IPS DF 6.9 (cell line): Measurements from ENCODE around the gene LIPF.

Experiments
- DNase-seq: peaks from one replicate; pipeline ENCODE4 v3.0.0-alpha.2; 2013; ENCODE audit warnings: low read depth, low spot score
- H3K27ac ChIP-seq: one replicate; pipeline ENCODE4 v1.5.1; 2013; ENCODE audit warnings: low read length, control low read depth
- H3K27me3 ChIP-seq: 2 replicates; pipeline ENCODE4 v1.6.1; 2013; ENCODE audit warnings: mild to moderate bottlenecking, low read length; ENCODE audit not compliant: control insufficient read depth, insufficient read depth
- H3K36me3 ChIP-seq: 2 replicates; pipeline ENCODE4 v1.6.1; 2013; ENCODE audit warnings: low read length; ENCODE audit not compliant: control insufficient read depth, insufficient read depth
- H3K4me1 ChIP-seq: 2 replicates; pipeline ENCODE4 v1.6.1; 2013; ENCODE audit warnings: low read length; ENCODE audit not compliant: control insufficient read depth, insufficient read depth
- H3K4me3 ChIP-seq: 2 replicates; pipeline ENCODE4 v1.5.1; 2013; ENCODE audit warnings: mild to moderate bottlenecking, low read length
- H3K9me3 ChIP-seq: 2 replicates; pipeline ENCODE4 v1.6.1; 2013; ENCODE audit warnings: low read length, inconsistent platforms; ENCODE audit not compliant: control insufficient read depth, insufficient read depth
- WGBS: extraction: QIAGEN DNeasy Blood & Tissue Kit; methylation state at CpG from one replicate; pipeline ENCODE4 v1.1.7; 2013; ENCODE audit warnings: mixed read lengths, missing lambda C conversion rate; ENCODE audit not compliant: insufficient read length, insufficient coverage; 5-methylcytosine and 5-hydroxymethylcytosine counted together

LIPF gene, protein sequence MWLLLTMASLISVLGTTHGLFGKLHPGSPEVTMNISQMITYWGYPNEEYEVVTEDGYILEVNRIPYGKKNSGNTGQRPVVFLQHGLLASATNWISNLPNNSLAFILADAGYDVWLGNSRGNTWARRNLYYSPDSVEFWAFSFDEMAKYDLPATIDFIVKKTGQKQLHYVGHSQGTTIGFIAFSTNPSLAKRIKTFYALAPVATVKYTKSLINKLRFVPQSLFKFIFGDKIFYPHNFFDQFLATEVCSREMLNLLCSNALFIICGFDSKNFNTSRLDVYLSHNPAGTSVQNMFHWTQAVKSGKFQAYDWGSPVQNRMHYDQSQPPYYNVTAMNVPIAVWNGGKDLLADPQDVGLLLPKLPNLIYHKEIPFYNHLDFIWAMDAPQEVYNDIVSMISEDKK

DNA sequence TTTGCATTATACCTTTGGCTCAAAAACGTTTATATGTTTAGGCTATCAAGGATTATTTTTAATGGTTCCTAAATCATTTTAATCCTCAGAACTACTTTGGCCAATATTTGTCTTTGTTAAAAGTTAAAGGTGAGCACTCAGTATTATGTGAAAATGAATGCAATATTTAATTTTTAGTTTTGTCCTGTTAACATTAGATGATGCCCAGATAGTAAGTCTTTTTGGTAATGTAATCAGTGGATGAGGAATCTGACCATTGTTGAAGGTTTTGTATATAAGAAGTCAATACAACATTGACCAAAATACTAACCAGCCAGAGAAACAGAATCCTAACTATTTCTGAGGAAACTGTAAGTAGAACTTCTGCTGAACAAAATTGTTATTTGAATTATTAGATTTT, at the start of gene LIPF:
TSS of gene LIPF (plus strand) at position 301 of the 400 bp plus-strand sequence. CDS start 2,856 bp downstream, outside the sequence.
- no peak for DNase-seq
- no peaks in the 10 kb centered on the region for H3K9me3 ChIP-seq

DNA sequence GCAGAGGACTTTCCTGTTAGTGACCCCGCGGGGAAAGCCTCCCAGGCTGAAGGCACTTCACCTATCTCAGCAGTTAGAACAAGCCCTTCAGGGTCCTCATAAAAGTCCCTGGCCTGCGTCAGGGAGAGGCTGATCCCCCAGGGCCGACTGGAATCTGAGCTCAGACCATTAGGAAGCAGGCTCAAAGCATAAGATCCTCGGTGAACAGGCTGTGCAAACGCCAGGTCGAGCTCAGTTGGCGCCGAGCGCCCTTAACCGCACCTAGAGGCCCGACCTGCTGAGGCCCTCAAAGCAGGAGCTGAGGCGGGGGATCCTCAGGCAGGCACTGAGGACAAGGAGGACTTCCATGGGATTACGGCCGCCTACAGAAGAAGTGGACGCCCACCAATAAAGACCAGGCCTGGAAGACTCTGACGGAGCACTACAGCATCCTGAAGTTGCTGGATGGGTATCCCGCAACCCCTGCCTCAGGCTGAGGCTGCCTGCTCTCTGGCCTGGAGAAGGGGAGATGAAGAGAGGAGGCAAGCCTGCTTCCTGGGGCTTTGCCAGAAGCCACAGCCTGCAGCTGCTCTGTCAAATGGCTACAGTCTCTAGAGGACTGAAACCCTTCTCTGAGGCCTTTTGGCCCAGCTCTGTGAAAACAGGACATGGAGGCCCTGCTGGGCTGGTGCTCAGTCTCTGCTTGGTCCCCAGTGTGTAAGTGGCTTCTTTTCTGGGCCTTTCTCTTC, 47.8 kb upstream of the LIPF start:
- no peak overlapping the region for H3K4me3 ChIP-seq
- H3K4me1 ChIP-seq = no peaks in the 10 kb centered on the region
- no peaks in the 10 kb centered on the region for H3K36me3 ChIP-seq
- H3K9me3 ChIP-seq = no peaks in the 10 kb centered on the region
- H3K27ac ChIP-seq = no peak overlapping the region
- H3K27me3 ChIP-seq = no peaks in the 10 kb centered on the region
- no peak for DNase-seq
- whole genome bisulfite sequencing = no CpG with 5 or more reads among the region's 18 CpGs

More for the DNA sequence above, at the start of gene LIPF:
- Histone ChIP-seq H3K27me3 (no peaks in the 10 kb centered on the region), H3K4me3 (no peak within 1 kb of the TSS), H3K27ac (no peak within 1 kb of the TSS), H3K36me3 (no peaks in the 10 kb centered on the region), H3K4me1 (no peaks in the 10 kb centered on the region)
- WGBS = no CpG with 5 or more reads among the region's 1 CpG

DNA sequence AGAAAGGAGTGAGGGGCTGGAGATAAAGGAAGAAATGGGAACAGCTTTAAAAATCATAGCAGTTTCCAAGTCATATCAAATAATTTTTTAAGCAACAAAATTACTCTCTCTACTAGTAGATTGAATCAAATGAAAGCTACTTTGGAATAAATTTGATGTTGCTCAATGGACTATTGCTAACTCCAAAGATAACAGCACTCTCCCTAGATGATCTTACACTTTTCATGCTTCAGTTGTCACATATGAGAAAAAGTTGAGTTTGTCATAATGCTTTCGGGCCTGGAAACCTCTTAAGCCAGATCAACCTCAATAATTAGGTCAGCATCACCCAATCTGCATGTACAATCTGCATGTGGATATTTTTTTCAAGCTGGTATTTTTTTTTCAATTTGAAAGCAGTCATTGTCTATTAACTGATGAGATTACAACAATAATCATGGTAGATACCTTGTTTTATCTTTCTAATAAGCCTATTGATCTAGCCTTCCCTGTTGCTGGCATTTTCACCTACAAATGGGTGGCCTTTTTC, 46.4 kb upstream of the LIPF start:
- no peak overlapping the region for H3K27ac ChIP-seq
- no peak overlapping the region for H3K4me3 ChIP-seq
- DNase-seq = no peak
- no peaks in the 10 kb centered on the region for H3K9me3 ChIP-seq
- WGBS = no CpG with 5 or more reads among the region's 1 CpG
- no peaks in the 10 kb centered on the region for H3K36me3 ChIP-seq
- no peaks in the 10 kb centered on the region for H3K4me1 ChIP-seq
- H3K27me3 ChIP-seq = no peaks in the 10 kb centered on the region

DNA sequence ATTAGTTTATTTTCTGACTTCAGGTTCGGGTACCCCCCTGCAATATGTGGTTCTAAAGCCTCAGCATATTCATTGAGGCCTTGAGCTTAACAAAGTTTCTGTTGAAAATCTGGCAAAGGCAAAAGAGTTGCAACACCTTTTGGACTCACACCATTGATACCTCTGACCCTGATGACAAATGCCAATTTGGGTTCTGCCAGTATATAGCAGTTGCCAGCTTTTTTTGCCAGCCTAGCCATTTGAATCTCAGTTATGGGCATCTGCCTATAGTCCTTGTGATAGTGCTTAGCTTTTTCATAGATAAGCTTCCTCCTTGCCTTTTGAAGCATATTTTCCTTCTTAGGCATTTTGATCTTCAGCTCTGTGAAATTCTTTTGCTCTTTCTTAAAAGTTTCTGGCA, 45.7 kb upstream of the LIPF start:
- H3K4me1 ChIP-seq = no peaks in the 10 kb centered on the region
- no peak for DNase-seq
- H3K4me3 ChIP-seq = no peak overlapping the region
- H3K9me3 ChIP-seq = no peaks in the 10 kb centered on the region
- no peak overlapping the region for H3K27ac ChIP-seq
- no CpG with 5 or more reads among the region's 1 CpG for WGBS
- H3K36me3 ChIP-seq = no peaks in the 10 kb centered on the region
- H3K27me3 ChIP-seq = no peaks in the 10 kb centered on the region

DNA sequence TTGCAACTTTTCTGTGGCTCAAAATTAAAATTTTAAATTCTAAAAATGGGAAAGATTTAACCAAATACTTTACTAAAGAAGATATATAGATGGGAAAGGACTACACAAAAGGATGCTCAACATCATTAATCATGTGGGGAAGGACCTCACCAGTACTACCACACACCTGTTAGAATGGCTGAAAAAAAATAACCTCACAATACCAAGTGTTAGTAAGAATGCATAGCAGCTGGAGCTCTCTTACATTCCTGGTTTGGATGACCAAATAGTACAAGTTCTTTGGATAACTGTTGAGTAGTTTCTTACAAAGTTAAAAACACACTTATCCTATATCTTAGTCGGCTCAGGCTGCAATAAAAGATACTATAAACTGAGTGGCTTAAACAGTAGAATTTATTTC, 43.8 kb upstream of the LIPF start:
- WGBS = no CpG with 5 or more reads among the region's 1 CpG
- Histone ChIP-seq H3K36me3 (no peaks in the 10 kb centered on the region), H3K9me3 (no peaks in the 10 kb centered on the region), H3K27me3 (no peaks in the 10 kb centered on the region), H3K27ac (no peak overlapping the region), H3K4me3 (no peak overlapping the region), H3K4me1 (no peaks in the 10 kb centered on the region)
- no peak for DNase-seq

DNA sequence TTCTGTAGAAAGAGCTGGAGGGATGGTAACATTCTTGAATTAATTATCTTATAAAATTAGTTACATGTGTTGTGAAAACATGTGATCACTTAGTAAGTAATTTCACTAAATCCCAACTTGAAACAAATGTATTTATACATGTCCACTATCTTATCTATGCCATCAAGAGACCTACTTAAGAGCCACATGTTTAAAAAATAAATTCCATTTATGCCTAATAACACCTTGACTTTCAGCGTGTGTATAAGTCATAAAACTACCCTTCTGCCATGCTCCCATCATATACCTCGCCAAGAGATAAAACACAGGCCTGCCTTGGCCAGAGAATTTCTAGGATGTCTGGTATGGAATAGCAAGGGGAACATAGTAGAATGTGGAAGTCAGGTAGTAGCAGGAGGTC, 40.4 kb upstream of the LIPF start:
- no peaks in the 10 kb centered on the region for H3K36me3 ChIP-seq
- no CpG with 5 or more reads among the region's 2 CpGs for WGBS
- no peaks in the 10 kb centered on the region for H3K4me1 ChIP-seq
- DNase-seq = no peak
- no peaks in the 10 kb centered on the region for H3K9me3 ChIP-seq
- no peak overlapping the region for H3K27ac ChIP-seq
- no peaks in the 10 kb centered on the region for H3K27me3 ChIP-seq
- H3K4me3 ChIP-seq = no peak overlapping the region

DNA sequence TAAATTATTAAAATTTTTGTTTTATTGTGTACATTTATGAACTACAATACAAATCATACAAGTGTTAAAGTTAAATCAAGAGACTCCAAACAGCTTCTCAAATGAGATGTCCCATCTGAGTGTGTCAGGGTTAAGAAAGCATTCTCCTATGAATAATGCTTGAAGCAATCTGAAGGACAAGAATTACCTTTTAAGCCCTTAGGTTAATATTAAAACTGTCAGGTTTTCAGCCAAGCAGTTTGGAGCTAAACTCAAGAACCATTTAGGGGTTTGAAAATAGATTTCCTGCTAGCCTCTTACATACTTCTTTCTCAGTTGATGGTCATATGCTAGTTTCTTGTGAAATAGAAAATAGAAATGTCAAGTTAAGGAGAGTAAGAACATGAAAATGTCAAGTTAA, 39.4 kb upstream of the LIPF start:
- Histone ChIP-seq H3K9me3 (no peaks in the 10 kb centered on the region), H3K4me1 (no peaks in the 10 kb centered on the region), H3K4me3 (no peak overlapping the region), H3K36me3 (no peaks in the 10 kb centered on the region), H3K27ac (no peak overlapping the region), H3K27me3 (no peaks in the 10 kb centered on the region)
- no peak for DNase-seq

DNA sequence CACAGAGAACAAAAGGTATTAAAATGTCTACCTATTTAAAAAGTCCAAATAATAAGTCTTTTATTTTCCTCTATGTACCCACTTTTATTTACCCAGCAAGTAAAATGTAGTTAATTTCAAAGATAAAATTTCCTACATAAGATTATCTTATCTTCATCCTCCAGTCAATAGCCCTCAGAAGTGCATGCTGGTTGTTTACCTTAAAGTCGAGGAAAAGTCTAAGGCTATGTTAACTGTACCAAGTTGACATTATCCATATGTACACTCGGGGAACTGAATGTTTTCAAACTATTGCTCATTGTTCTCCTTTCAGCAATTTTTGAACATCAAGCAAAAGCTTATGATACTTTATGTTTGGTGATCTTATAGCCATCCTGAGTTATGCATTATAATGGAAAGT, 24.1 kb upstream of the LIPF start:
- no peak overlapping the region for H3K4me3 ChIP-seq
- no CpG with 5 or more reads among the region's 2 CpGs for WGBS
- H3K27ac ChIP-seq = no peak overlapping the region
- no peaks in the 10 kb centered on the region for H3K27me3 ChIP-seq
- no peaks in the 10 kb centered on the region for H3K36me3 ChIP-seq
- DNase-seq = no peak
- H3K9me3 ChIP-seq = no peaks in the 10 kb centered on the region
- no peaks in the 10 kb centered on the region for H3K4me1 ChIP-seq

DNA sequence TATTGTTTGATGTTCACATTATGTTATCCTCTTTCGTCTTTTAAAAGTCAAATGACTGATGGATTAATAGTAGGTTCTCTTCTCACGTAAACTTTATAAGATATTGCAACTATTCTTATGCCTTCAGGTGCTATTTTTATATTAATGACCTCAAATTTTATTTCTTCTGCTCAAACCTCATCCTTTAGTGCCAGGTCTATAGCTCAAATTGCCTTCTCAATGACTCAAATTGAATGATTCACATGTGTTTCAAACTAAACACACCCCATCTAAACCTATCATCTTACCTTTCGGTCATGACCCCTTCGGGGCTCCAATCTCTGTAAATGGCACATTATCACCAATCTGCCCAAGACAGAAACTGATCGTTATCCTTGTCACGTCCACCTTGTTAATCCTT, 22.0 kb upstream of the LIPF start:
- H3K4me1 ChIP-seq = no peaks in the 10 kb centered on the region
- 100% methylated on average over 1 of the region's 6 CpGs for WGBS
- H3K36me3 ChIP-seq = no peaks in the 10 kb centered on the region
- H3K27ac ChIP-seq = no peak overlapping the region
- no peaks in the 10 kb centered on the region for H3K9me3 ChIP-seq
- DNase-seq = no peak
- no peaks in the 10 kb centered on the region for H3K27me3 ChIP-seq
- no peak overlapping the region for H3K4me3 ChIP-seq

DNA sequence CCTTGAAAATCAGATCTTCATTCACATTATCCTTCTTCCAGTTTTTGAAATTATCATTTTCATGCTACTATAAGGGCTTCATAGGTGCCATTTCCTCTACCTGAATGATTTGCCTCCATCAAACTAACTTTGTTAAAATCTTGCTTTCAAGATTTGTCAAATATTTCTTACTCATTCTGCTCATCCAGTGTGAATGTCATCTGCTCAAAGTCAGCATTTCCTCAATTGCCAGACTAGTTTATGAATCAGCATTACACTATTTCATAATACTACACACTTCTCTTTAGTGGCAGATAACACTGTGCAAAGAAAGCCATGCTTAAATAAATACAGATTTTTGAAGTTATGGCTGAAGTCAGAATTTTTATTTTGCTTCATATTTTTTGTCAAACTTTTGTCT, 21.3 kb upstream of the LIPF start:
- Histone ChIP-seq H3K4me3 (no peak overlapping the region), H3K27ac (no peak overlapping the region), H3K4me1 (no peaks in the 10 kb centered on the region), H3K36me3 (no peaks in the 10 kb centered on the region), H3K9me3 (no peaks in the 10 kb centered on the region), H3K27me3 (no peaks in the 10 kb centered on the region)
- DNase-seq = no peak
